Stimulated activated CD4-positive, alpha-beta T cell treated with anti-CD3 and anti-CD28 coated beads, Interleukin-12 subunit alpha, Interleukin-12 subunit beta, amount 100 ng/mL, for 48 hours (primary cell): Measurements from ENCODE around the gene AKR7A3.
"Not testable (repeated sequence)": the region's sequence is repeated elsewhere in the genome, so short reads cannot be mapped to it uniquely, and the experiment has no call there.

Source experiments
- DNase-seq, 3 donors: peaks; one replicate each; pipeline ENCODE4 v3.0.0-alpha.2; 2020; ENCODE audit warnings: low read depth in 2 of 3, low spot score in 1 of 3

Gene AKR7A3

DNA sequence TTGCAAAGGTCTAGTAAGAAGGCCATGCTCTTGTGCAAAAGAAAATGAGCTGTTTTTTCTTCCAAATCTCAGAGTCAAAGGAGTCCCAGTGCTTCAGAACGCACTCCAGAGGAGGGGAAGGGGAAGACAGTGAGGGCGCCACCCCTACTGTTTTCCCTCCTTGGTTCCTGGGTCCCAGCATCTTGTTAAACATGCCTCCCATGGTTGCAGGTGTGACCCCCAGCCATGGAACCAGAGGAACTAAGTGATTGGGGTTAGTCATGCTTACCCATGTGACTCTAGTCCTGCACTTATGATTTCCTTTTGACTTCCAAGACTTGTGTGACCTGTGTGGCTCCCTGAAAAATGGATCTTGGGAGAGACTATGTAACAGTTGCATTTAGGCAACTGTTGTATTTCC lies 6.1 kb upstream of the AKR7A3 start:
- DNase-seq: no peak

DNA sequence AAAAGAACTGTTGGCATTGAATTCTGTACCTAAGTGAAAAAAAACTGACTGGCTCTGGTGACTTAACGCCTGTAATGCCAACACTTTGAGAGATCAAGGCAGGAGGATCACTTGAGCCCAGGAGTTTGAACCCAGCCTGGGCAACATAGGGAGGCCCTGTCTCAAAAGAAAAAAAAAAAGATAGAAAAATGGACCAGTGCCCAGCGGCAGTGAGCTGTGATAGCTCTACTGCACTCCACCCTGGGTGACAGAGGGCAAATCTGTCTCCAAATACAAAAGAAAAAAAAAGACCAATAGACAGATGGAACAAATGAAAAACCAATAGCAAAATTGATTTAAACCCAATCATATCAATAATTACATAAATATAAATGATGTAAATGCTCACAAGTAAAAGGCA lies 674 bp upstream of the AKR7A3 start:
- no peak for DNase-seq

DNA sequence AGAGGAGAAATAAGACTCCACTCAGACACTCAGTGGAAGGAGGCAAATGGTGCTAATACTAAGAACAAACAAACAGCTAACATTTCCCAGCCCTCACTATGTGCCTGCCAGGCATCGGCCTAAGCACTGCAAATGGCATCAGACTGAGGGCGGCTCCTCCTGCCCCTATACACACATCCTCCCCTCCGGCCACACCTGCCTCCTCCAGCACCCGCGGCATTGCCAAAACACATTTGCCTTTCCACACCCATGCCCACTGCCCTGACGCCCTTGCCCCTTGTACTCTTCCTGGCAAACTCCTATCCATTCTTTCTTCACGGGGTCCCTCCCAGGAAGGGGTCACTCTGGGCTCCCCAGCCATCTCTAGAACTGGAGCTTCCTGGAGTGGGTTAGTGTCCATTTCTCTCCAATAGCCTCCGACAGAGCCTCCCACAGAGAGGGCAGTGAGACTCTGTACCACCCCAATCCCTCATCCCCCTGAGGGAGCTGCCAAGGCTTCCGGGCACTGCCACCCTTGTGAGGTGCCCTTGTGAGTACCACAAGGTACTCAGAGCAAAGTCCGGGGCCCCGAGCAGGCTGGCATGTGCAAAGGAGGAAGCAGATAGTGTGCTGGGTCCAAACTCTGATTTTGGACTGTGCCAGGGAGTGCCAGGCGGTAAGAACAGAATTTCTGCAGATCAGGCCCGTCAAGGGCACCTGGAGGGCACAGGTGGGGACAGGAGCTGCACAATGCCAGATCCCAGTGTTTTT lies 959 bp downstream of the AKR7A3 start:
- DNase-seq: no peak

DNA sequence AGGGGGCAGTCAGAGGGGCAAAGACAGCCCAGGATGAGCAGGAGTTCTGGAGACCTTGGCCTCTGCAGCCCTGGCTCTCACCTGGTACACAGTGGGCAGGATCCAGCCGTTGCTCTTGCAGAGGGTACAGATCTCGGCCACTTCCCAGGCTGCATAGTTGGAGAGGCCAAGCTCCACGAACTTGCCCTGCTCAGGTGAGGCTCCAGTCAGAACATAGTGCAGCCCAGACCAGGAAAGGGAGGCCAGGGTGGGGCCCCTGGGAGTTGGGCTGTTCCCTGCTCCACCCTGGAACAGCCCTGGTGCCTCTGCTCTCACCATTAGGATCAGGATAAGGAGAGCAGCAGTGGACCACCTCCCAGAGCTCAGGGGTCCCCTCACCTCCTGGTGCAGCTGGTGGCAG lies 2.8 kb downstream of the AKR7A3 start:
- not testable (repeated sequence) for DNase-seq

- not testable (repeated sequence) for DNase-seq
Measured at GRCh38 chr1:19285366-19285765, 3.2 kb downstream of the AKR7A3 start.

GRCh38 chr1:19284881-19285280 lies 3.7 kb downstream of the AKR7A3 start:
- no peak for DNase-seq

DNA sequence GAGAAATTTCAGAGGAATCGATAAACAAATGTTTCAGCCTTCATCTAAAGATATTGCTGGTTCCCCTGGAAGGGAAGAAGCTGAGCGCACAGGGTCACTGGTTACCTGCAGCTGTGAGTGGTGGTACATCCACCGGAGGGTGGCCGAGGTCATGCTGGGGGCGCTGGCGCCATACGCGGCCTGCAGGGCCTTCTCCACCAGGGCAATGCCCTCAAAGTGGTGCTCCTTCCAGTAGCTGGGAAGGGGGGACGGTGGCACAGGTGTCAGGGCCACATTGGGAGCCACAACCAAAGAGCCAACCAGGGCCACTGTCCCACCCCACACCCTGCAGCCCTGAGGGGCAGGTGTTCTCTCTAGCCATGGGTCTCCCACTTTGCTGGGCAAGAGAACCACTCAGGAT lies 4.7 kb downstream of the AKR7A3 start:
- no peak for DNase-seq

- DNase-seq: no peak
Measured at GRCh38 chr1:19274636-19275035, 13.9 kb downstream of the AKR7A3 start.

DNA sequence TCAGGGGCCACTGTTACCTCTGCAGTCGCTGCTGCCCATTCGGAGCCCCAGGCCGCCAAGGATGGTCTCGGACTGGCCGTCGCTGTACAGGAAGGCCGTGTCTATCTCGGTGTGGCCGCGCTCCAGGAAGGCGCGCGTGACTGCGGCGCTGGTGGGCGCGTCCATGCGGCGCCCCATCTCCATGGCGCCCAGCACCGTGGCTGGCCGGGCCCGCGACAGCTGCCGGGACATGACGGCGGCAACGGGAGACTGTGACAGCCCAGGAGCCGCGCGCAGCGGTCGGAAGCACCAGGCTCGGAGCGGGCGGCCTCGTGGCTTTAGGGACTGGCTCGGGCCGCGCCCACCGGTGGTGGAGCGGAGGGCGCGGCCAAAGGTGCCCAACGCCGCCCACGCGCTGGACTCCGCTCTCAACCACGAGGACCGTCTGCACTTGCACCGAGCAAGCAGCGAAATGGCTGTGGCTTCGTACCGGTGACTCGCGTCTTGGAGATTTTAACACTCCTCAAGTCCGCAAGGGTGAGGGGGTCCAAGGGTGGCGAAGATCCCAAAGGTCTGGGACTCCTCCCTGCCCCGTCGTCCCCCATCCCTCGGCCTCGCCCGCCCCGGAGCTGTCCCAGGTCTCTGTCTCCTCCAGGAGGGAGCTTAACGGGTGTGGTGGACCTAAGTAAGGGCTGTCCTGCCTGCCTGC lies 14.6 kb downstream of the AKR7A3 start:
- DNase-seq: not testable (repeated sequence)

- DNase-seq: no peak
Measured at GRCh38 chr1:19273106-19273843, 15.3 kb downstream of the AKR7A3 start.

DNA sequence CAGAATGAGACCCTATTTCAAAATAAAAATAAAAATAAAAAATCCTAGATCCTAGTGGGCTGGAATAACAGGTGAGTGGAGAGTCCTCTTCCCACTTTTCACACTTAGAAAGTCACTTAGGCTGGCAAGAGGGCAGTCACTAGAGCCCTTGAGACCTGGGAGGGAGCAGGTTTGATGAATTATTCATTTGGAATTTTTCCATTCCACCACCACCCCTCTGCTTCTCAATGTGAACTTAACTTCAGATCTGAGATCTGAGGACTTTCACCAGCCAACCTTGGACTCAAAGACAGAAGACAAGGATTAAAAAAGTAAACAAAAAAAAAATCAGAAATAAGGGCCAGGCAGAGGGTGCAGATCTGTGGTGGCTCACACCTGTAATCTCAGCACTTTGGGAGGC lies 16.5 kb downstream of the AKR7A3 start:
- no peak for DNase-seq

GRCh38 chr1:19270343-19270730 lies 18.2 kb downstream of the AKR7A3 start:
- not testable (repeated sequence) for DNase-seq

DNA sequence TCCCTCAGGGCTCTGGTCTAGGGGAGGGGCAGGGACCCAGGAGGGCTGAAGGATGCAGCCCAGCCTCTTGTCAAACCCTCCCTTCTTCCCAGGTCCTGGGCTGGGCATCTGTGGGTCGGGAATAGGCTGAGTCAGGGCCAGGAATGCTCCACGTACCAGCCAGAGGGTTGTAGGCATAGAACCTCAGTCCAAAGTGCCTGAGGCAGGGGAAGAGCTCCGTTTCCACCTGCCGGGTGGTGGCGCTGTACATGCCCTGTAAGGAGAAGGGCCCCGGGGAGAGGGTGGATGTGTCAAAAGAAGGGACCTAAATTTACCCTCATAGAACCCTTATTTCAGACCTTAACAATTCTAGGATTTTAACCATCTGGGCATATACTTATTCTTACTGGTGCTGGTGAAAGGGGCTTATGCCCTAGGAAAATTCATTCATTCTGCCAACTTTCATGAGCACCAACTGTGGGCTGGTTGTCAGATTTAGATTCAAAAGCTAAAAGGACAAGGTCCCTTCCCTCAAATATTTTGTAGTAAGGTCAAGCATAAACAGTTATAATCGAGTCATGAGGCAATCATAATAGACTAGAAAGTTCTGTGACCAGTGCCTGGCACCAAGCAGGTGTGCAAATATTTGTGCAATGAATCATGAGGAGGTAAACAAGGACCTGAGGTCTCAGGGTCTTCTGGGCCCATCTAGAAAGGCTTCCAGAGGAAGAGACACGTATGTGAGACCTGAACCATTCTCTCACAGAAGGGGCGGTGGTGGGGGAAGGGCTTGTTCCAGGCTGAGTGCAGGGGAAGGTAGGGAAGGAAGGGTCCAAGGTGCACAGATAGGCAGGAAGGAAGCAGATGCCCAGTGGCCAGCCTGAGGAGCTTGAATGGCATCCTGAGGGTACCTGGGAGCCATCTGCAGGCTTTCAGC lies 18.9 kb downstream of the AKR7A3 start:
- not testable (repeated sequence) for DNase-seq

DNA sequence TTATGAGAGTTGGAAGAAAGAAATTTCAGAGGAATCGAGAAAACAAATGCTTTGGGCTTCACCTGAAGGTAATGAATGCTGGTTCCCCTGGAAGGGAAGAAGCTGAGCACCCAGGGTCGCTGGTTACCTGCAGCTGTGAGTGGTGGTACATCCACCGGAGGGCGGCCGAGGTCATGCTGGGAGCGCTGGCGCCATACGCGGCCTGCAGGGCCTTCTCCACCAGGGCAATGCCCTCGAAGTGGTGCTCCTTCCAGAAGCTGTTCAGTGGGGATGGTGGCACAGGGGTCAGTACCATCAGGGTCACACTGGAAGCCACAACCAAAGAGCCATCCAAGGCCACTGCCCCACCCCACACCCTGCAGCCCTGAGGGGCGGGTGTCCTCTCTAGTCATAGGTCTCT lies 20.1 kb downstream of the AKR7A3 start:
- DNase-seq: no peak

DNA sequence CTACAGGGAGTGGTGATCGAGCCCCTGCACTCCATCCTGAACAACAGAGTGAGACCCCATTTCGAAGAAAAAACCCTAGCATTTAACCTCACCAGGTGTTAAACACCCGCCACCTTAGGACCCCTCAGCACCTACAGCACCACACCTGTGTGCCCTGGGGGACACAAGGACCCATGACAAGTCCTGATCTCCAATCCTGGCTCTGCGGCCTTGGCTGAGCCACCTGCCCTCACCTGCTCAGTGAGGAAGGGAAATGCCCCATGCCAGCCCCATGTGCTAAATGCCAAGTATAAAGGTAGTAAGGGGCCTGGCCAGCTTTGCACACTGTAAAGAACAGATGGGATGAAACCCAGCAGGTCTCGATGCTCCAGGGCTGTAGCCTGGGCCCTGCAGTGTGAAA lies 25.8 kb downstream of the AKR7A3 start:
- no peak for DNase-seq

DNA sequence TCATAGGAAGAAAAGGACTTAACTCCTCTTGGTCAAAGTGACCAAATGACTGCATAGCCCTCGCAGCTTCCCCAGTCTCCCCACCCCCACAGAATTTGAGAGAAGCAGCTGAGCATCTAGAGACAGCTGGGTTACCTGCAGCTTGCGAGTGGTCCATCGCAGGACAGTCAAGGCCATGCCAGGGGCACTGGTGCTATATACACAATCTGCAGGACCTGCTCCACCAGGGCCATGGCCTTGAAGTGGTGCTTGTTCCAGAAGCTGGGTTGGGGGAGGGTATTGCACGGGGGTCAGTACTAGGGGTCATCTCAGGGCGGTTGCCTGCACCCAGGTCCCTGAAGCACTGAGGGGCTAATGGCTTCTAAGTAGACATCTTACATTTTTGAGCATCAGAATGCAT lies 26.5 kb downstream of the AKR7A3 start:
- DNase-seq: no peak

DNA sequence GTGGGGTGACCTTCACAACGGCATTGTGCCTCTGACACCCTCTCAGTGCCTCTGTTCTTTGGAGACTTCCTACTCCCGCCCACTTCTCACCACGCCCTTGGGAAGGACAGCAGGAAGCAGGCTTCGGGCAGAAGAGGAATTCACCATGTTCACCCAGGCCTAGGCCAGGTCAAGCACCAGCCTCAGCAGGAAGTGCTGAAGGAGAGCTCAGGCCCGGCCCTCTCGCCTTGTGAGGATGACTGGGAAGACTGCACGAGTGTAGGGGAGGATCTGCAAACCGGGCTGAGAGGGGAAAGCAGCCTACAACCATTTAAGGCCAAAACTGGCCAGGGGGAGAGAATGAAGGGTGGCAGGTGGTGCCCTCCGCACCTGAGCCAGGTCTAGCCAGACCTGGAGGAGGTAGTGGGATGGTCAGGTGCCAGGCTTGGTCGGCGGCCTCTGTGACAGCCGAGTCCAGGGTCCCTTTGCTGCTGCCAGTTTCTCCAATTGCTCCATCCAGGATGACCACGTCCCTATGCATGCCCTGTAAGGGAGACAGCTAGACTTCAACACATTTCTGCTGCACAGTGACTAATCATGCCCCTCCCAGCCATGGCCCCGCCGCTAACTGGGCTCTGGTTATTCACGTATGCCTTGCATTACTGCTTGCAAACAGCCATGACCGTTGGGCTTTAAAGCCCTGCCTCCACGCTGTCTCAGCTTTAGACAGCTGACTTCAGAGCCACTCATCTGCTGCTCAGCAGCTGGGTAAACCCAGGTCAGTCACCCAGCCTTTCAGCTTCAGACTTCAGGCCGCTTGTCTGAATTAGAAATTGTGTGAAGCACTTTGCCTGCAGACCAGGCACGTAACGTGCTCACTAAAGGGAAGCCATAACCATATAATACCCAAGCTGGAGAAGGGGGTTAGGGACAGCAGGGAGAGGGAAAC lies 28.1 kb downstream of the AKR7A3 start:
- no peak for DNase-seq

DNA sequence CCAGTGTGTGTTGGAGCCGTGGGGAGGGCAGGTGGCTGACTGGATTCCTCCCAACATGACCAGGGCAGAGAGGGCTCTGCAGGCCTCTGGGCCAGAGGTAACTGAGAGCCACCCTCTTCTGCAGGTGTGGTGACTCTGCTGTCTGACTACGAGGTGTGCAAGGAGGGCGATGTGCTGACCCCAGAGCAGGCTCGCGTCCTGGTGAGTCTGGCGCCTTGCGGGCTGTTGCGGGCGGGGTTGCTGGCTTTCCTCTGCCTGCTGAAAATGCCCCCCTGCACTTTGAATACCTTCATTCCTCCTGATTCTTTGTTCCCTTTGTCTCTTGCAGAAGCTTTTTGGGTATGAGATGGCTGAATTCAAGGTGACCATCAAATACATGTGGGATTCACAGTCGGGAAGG lies 30.2 kb downstream of the AKR7A3 start:
- DNase-seq: no peak

DNA sequence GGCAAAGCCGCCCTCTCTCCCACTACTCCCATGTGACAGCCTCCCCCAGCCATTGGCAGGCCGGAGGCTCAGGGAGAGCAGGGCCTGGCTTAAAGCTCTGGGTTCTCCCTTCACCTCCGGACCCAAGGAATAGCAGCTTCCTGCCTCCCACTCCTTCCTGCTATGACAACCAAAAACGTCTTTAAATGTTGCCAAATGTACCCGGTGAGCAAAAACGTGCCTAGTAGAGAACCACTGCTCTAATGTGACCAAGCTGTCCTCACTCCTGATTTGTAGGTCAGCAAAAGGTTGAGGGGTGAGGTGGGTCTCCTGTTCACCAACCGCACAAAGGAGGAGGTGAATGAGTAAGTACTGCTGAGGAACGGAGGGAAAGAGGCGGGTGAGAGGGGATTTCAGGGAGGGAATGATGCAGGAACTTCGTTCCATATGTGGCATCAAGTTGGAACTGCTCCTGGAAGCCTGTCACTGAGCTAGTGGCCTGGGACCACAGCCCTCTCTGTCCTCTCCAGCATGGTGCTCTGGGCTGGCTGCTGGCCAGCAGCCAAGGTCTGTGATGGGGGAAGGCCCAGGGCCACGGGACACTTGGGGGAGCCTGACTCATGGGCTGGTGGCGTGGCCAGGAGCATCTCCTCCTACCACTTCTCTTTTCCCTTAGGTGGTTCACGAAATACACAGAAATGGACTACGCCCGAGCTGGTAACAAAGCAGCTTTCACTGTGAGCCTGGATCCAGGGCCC lies 31.2 kb downstream of the AKR7A3 start:
- peak in 1 of 3 donors; percentile 36 for DNase-seq
